Hepatocyte (in vitro differentiated cells): ENCODE results near the gene SH3RF3. TPM values are rescaled to one million over a fixed set of nuclear protein-coding genes. Genes with fewer than 3 reads are reported as not detected.

Experiments used
- DNase-seq: peaks from one replicate; pipeline ENCODE4 v3.0.0-alpha.2; 2016; ENCODE audit warnings: low spot score
- H2AFZ ChIP-seq: fragments of 200-600 bp; sonication (generic); 2 replicates; pipeline ENCODE4 v1.6.0; 2016; ENCODE audit warnings: antibody characterized with exemption, mild to moderate bottlenecking
- H3K27ac ChIP-seq: fragments of 200-600 bp; sonication (generic); 2 replicates; pipeline ENCODE4 v1.5.1; 2016; ENCODE audit warnings: mild to moderate bottlenecking
- H3K27me3 ChIP-seq: fragments of 200-600 bp; sonication (generic); 2 replicates; pipeline ENCODE4 v1.6.1; 2016
- H3K36me3 ChIP-seq: fragments of 200-600 bp; sonication (generic); replicated peaks from 2 replicates; pipeline ENCODE4 v1.5.1; 2016; ENCODE audit warnings: low read depth; ENCODE audit not compliant: insufficient read depth
- H3K4me1 ChIP-seq: fragments of 200-600 bp; sonication (generic); 2 replicates; pipeline ENCODE4 v1.5.1; 2016; ENCODE audit warnings: mild to moderate bottlenecking, moderate library complexity; ENCODE audit not compliant: insufficient read depth
- H3K4me2 ChIP-seq: fragments of 200-600 bp; sonication (generic); 2 replicates; pipeline ENCODE4 v1.6.0; 2016
- H3K4me3 ChIP-seq: fragments of 200-600 bp; sonication (generic); 2 replicates; pipeline ENCODE4 v1.5.1; 2016; ENCODE audit warnings: mild to moderate bottlenecking
- H3K79me2 ChIP-seq: fragments of 200-600 bp; sonication (generic); 2 replicates; pipeline ENCODE4 v1.6.0; 2017; ENCODE audit warnings: mild to moderate bottlenecking
- H3K9me2 ChIP-seq: fragments of 200-600 bp; sonication (generic); replicated peaks from 2 replicates; pipeline ENCODE4 v1.6.0; 2017; ENCODE audit warnings: mild to moderate bottlenecking; ENCODE audit not compliant: insufficient read depth
- H3K9me3 ChIP-seq: fragments of 200-600 bp; sonication (generic); 2 replicates; pipeline ENCODE4 v1.5.1; 2016; ENCODE audit warnings: low read depth, mild to moderate bottlenecking
- H4K20me1 ChIP-seq: fragments of 200-600 bp; sonication (generic); 2 replicates; pipeline ENCODE4 v1.6.0; 2016; ENCODE audit warnings: mild to moderate bottlenecking; ENCODE audit not compliant: insufficient read depth, poor library complexity, severe bottlenecking
- CTCF ChIP-seq: fragments of 200-600 bp; sonication (generic); IDR thresholded peaks from 2 replicates; pipeline ENCODE4 v1.5.1; 2016; ENCODE audit warnings: antibody characterized with exemption, mild to moderate bottlenecking; ENCODE audit not compliant: poor library complexity
- EZH2 ChIP-seq: fragments of 200-600 bp; sonication (generic); IDR thresholded peaks from 2 replicates; pipeline ENCODE4 v1.6.1; 2016; ENCODE audit warnings: antibody characterized with exemption, mild to moderate bottlenecking, borderline replicate concordance
- EZH2phosphoT487 ChIP-seq: fragments of 200-600 bp; sonication (generic); IDR thresholded peaks from one replicate; pipeline ENCODE4 v1.6.1; 2018; ENCODE audit warnings: antibody characterized with exemption, mild to moderate bottlenecking, low read depth, moderate library complexity; ENCODE audit not compliant: unreplicated experiment, severe bottlenecking
- WGBS: methylation state at CpG from one replicate; pipeline ENCODE4 v1.1.6; 2016; ENCODE audit warnings: low lambda C conversion rate; ENCODE audit errors: missing lambda C conversion rate; 5-methylcytosine and 5-hydroxymethylcytosine counted together
- polyA plus RNA-seq: library from polyadenylated mRNA; unstranded; fragments of >200 nt; fragmentation: Nextera tagmentation; extraction: Ambion mirVana; gene quantifications from 2 replicates; pipeline ENCODE4 v1.2.1, GENCODE V29; 2016
- total RNA-seq: library from RNA; depleted of rRNA; stranded (reverse); fragments of >200 nt; gene quantifications from 2 replicates; pipeline ENCODE4 v1.2.3, GENCODE V29; 2014

The SH3RF3 gene
- total and polyA plus RNA-seq, 2 experiments from 2014 or later: 1.9 to 2.1 TPM

GRCh38 chr2:109407276-109408042 lies 278.5 kb downstream of the SH3RF3 start:
- H3K36me3 ChIP-seq: no peaks in the 10 kb centered on the region
- no peak overlapping the region for H2AFZ ChIP-seq
- no peaks in the 10 kb centered on the region for H3K27me3 ChIP-seq
- peaks cover 2% of the 10 kb centered on the region for H3K4me1 ChIP-seq
- no peaks in the 10 kb centered on the region for H3K79me2 ChIP-seq
- no peaks in the 10 kb centered on the region for H4K20me1 ChIP-seq
- no peak overlapping the region for H3K4me2 ChIP-seq
- no peak for DNase-seq
- H3K27ac ChIP-seq: no peak overlapping the region
- WGBS: 79% methylated on average over 7 of the region's 7 CpGs
- H3K9me2 ChIP-seq: no peaks in the 10 kb centered on the region
- no peak overlapping the region for H3K4me3 ChIP-seq
- no peak for TF ChIP-seq CTCF
- TF ChIP-seq EZH2phosphoT487: no peak
- TF ChIP-seq EZH2: no peak
- H3K9me3 ChIP-seq: no peaks in the 10 kb centered on the region

- Histone ChIP-seq H3K36me3 (no peaks in the 10 kb centered on the region), H4K20me1 (no peaks in the 10 kb centered on the region), H2AFZ (no peak overlapping the region), H3K4me2 (no peak overlapping the region), H3K27me3 (no peaks in the 10 kb centered on the region), H3K4me3 (no peak overlapping the region), H3K27ac (no peak overlapping the region), H3K4me1 (peaks cover 2% of the 10 kb centered on the region), H3K9me2 (no peaks in the 10 kb centered on the region), H3K79me2 (no peaks in the 10 kb centered on the region), H3K9me3 (no peaks in the 10 kb centered on the region)
- DNase-seq: no peak
- WGBS: 87% methylated on average over 4 of the region's 4 CpGs
- TF ChIP-seq EZH2 (no peak), EZH2phosphoT487 (no peak), CTCF (no peak)
These were observed 279.0 kb downstream of the SH3RF3 start for GRCh38 chr2:109408043-109408335.

DNA sequence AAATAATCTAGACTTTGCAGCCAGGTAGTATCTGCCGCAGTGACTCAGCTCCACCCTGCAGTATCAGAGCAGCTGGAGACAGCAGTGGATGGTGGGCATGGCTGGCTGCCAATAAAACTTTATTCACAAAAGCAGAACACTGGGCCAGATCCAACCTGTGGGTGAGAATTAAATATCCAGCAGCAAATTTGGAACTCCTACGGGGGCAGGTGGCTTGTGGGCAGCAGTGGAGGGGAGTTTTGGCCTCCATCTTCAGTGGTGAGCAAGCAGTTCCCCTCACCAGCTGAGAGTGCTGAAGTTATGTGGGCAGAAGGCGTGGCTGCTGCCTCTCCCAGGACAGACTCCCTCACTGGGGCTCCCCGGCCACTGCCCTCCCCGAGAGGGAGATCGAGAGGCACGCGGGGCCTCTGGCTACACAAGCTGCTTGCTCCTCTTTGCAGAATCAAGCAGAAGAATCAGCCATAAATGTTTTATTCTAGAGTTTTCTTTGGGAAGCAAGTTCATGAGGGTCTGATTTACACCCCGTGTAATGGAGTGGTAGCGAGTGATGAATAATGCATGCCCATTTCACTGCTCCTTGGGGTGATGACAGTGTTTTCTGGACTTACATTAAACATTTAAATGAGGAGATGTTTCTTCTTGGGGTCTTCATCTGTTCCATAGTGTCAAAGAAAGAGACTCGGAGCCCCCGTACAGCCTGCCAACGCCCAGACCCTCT lies 280.5 kb downstream of the SH3RF3 start:
- DNase-seq: no peak
- peaks cover 2% of the 10 kb centered on the region for H3K4me1 ChIP-seq
- H4K20me1 ChIP-seq: no peaks in the 10 kb centered on the region
- no peaks in the 10 kb centered on the region for H3K79me2 ChIP-seq
- no peak overlapping the region for H2AFZ ChIP-seq
- H3K9me2 ChIP-seq: no peaks in the 10 kb centered on the region
- no peaks in the 10 kb centered on the region for H3K9me3 ChIP-seq
- H3K4me2 ChIP-seq: no peak overlapping the region
- H3K4me3 ChIP-seq: no peak overlapping the region
- TF ChIP-seq CTCF (no peak), EZH2phosphoT487 (no peak), EZH2 (no peak)
- WGBS: 80% methylated on average over 13 of the region's 13 CpGs
- no peak overlapping the region for H3K27ac ChIP-seq
- H3K36me3 ChIP-seq: no peaks in the 10 kb centered on the region
- no peaks in the 10 kb centered on the region for H3K27me3 ChIP-seq
